Measurements from ENCODE around the gene ITGA7. TPM values are rescaled to one million over a fixed set of nuclear protein-coding genes. Genes with fewer than 3 reads are reported as not detected.

ITGA7 gene
- total RNA-seq, 4 donors from 2014 or later, result 69.7 to 206 (median 92.0) TPM

GRCh38 chr12:55659486-55660385, 48.0 kb downstream of the ITGA7 start:
- Histone ChIP-seq H3K27ac (peak overlapping the region; percentile 78 to 84 (median 82)), H3K27me3 (no peaks in the 10 kb centered on the region), H3K36me3 (no peaks in the 10 kb centered on the region), H3K4me3 (no peak overlapping the region), H3K9me3 (no peaks in the 10 kb centered on the region), H3K4me1 (peaks cover 15 to 22% of the 10 kb centered on the region in 2 donors)
- in situ Hi-C loops (cut with MboI; ENCODE audit: low sequenced_read_pairs in 4 of 4) (loop anchor here in 1 of 4 donors (25.0 kb wide), 1 partner anchor 153 kb away; the partner anchor contains the start of genes ORMDL2 and SARNP), intact Hi-C loops (cut with DNase I; ENCODE audit: low total_unique reads) (loop anchor here (5.0 to 10.0 kb wide), 2 partner anchors 63 to 155 kb away; partner anchors contain the start of genes ORMDL2, RDH5 and SARNP)
- ATAC-seq (peak; percentile 83 to 85), DNase-seq (peak; percentile 41 to 49)
- TF ChIP-seq, protein P1, sequence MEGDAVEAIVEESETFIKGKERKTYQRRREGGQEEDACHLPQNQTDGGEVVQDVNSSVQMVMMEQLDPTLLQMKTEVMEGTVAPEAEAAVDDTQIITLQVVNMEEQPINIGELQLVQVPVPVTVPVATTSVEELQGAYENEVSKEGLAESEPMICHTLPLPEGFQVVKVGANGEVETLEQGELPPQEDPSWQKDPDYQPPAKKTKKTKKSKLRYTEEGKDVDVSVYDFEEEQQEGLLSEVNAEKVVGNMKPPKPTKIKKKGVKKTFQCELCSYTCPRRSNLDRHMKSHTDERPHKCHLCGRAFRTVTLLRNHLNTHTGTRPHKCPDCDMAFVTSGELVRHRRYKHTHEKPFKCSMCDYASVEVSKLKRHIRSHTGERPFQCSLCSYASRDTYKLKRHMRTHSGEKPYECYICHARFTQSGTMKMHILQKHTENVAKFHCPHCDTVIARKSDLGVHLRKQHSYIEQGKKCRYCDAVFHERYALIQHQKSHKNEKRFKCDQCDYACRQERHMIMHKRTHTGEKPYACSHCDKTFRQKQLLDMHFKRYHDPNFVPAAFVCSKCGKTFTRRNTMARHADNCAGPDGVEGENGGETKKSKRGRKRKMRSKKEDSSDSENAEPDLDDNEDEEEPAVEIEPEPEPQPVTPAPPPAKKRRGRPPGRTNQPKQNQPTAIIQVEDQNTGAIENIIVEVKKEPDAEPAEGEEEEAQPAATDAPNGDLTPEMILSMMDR (IDR thresholded peaks at IDR 0.05 in 4 of 5, conservative IDR thresholded peaks at IDR 0.05 in 1 of 5), result peak in 2 of 5 experiments; percentile 27 to 47
- TF ChIP-seq POLR2A (IDR thresholded peaks at IDR 0.05), result no peak

GRCh38 chr12:55658635-55659391, 48.9 kb downstream of the ITGA7 start:
- in situ Hi-C loops (cut with MboI; ENCODE audit: low sequenced_read_pairs in 4 of 4), result loop anchor here in 1 of 4 donors (25.0 kb wide), 1 partner anchor 153 kb away; the partner anchor contains the start of genes ORMDL2 and SARNP
- H3K4me1 ChIP-seq, result peaks cover 15 to 22% of the 10 kb centered on the region in 2 donors
- ATAC-seq (peak; percentile 57 to 71), DNase-seq (peak in 1 of 2 donors; percentile 18)
- no peaks in the 10 kb centered on the region for H3K27me3 ChIP-seq
- intact Hi-C loops (cut with DNase I; ENCODE audit: low total_unique reads), result loop anchor here (5.0 to 10.0 kb wide), 2 partner anchors 63 to 156 kb away; partner anchors contain the start of genes ORMDL2, RDH5 and SARNP
- TF ChIP-seq, protein P1 (IDR thresholded peaks at IDR 0.05 in 4 of 5, conservative IDR thresholded peaks at IDR 0.05 in 1 of 5), result no peak
- TF ChIP-seq POLR2A (IDR thresholded peaks at IDR 0.05), result no peak
- no peak overlapping the region for H3K4me3 ChIP-seq
- no peaks in the 10 kb centered on the region for H3K36me3 ChIP-seq
- no peaks in the 10 kb centered on the region for H3K9me3 ChIP-seq
- peak overlapping the region; percentile 78 to 84 (median 82) for H3K27ac ChIP-seq

GRCh38 chr12:55658212-55658611, 49.5 kb downstream of the ITGA7 start:
- no peak for DNase-seq
- no peak overlapping the region for H3K4me3 ChIP-seq
- H3K4me1 ChIP-seq, result peaks cover 15 to 22% of the 10 kb centered on the region in 2 donors
- H3K36me3 ChIP-seq, result no peaks in the 10 kb centered on the region
- H3K9me3 ChIP-seq, result no peaks in the 10 kb centered on the region
- in situ Hi-C loops (cut with MboI; ENCODE audit: low sequenced_read_pairs in 4 of 4), result loop anchor here in 1 of 4 donors (25.0 kb wide), 1 partner anchor 154 kb away; the partner anchor contains the start of genes ORMDL2 and SARNP
- TF ChIP-seq POLR2A (IDR thresholded peaks at IDR 0.05), result no peak
- TF ChIP-seq, protein P1 (IDR thresholded peaks at IDR 0.05 in 4 of 5, conservative IDR thresholded peaks at IDR 0.05 in 1 of 5), result no peak
- H3K27ac ChIP-seq, result peak overlapping the region; percentile 78 to 84 (median 82)
- H3K27me3 ChIP-seq, result no peaks in the 10 kb centered on the region
- ATAC-seq, result no peak
- intact Hi-C loops (cut with DNase I; ENCODE audit: low total_unique reads), result loop anchor here (5.0 to 10.0 kb wide), 2 partner anchors 64 to 157 kb away; partner anchors contain the start of genes ORMDL2, RDH5 and SARNP

DNA sequence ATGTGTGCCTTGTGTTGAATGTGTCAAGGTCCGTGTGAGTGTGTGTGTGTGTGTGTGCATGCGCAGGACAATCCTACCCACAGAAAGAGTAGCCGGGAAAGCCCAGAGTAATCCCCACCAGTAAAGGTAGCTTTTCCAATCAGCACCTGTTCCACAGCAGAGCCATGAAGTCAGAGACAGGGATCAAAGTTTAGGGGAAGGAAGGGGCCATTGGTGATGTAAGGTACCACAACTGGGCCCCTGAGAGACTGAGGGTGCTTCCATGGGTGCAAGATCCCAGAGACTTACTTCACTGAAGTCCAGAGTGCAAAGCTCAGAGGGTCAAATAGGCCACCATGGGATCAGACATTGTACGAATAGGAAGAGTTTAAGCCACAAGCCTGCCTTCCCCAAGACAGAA, 50.5 kb downstream of the ITGA7 start:
- Histone ChIP-seq H3K27ac (no peak overlapping the region), H3K9me3 (no peaks in the 10 kb centered on the region), H3K4me1 (peaks cover 15 to 22% of the 10 kb centered on the region in 2 donors), H3K4me3 (no peak overlapping the region), H3K27me3 (no peaks in the 10 kb centered on the region), H3K36me3 (no peaks in the 10 kb centered on the region)
- DNase-seq (no peak), ATAC-seq (no peak)
- intact Hi-C loops (cut with DNase I; ENCODE audit: low total_unique reads) (loop anchor here (5.0 to 10.0 kb wide), 2 partner anchors 65 to 158 kb away; partner anchors contain the start of genes ORMDL2, RDH5 and SARNP), in situ Hi-C loops (cut with MboI; ENCODE audit: low sequenced_read_pairs in 4 of 4) (loop anchor here in 1 of 4 donors (25.0 kb wide), 1 partner anchor 155 kb away; the partner anchor contains the start of genes ORMDL2 and SARNP)
- TF ChIP-seq, protein P1 (IDR thresholded peaks at IDR 0.05 in 4 of 5, conservative IDR thresholded peaks at IDR 0.05 in 1 of 5), result no peak
- no peak for TF ChIP-seq POLR2A (IDR thresholded peaks at IDR 0.05)
